ENCODE results near the gene UNC93B1.

The UNC93B1 gene

DNA sequence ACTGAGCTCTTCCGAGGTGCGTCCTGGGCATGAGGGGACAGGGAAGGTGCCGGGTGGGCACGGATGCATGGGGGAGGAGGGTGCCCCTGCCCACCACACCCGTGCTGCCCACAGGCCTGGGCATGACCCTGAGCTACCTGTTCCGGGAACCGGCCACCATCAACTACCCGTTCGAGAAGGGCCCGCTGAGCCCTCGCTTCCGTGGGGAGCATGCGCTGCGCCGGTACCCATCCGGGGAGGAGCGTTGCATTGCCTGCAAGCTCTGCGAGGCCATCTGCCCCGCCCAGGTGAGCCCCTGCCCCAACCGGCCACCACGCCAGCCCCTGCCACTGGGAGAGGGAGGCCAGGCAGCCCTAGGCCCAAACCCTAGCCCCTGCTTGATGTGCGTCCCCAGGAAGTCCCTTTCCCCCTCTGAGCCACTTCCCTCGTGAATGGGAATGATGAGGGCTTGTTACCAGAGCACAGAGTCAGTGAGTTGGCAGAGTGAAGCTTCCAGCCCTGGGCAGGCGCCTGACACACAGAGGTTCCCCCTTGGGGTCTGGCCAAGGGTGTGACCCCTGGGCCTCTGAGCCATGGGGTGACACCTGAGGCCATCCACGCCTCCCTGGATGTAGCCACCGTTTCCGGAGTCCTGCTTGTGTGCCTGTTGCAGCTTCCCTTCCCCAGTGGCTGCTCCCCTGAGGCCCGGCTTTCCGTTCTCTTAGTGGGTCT, 29.3 kb upstream of the UNC93B1 start:
- TF ChIP-seq, protein P1, sequence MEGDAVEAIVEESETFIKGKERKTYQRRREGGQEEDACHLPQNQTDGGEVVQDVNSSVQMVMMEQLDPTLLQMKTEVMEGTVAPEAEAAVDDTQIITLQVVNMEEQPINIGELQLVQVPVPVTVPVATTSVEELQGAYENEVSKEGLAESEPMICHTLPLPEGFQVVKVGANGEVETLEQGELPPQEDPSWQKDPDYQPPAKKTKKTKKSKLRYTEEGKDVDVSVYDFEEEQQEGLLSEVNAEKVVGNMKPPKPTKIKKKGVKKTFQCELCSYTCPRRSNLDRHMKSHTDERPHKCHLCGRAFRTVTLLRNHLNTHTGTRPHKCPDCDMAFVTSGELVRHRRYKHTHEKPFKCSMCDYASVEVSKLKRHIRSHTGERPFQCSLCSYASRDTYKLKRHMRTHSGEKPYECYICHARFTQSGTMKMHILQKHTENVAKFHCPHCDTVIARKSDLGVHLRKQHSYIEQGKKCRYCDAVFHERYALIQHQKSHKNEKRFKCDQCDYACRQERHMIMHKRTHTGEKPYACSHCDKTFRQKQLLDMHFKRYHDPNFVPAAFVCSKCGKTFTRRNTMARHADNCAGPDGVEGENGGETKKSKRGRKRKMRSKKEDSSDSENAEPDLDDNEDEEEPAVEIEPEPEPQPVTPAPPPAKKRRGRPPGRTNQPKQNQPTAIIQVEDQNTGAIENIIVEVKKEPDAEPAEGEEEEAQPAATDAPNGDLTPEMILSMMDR (IDR thresholded peaks at IDR 0.05) = no peak
- H3K4me3 ChIP-seq = no peak overlapping the region
- no peak overlapping the region for H3K27ac ChIP-seq
- no peak for DNase-seq (ENCODE audit: low spot score)

DNA sequence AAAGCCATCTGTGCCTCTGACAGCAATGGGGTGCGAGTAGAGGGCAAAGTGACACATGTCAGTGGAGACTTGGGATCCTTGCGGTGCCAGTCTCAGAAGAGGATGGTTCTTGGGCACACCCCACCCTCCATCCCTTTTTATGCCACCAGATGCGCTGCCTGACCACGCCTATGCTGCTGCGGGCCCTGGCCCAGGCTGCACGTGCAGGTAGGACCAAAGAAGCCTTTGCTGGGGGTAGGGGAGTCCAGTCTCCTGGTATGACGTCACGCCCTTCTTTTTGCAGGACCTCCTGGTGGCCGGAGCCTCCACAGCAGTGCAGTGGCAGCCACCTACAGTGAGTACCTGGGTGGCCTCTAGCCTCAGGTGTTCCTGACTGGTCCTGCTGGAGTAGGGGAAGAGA, 28.1 kb upstream of the UNC93B1 start:
- DNase-seq (ENCODE audit: low spot score) = no peak
- TF ChIP-seq, protein P1 (IDR thresholded peaks at IDR 0.05) = no peak
- Histone ChIP-seq H3K4me3 (no peak overlapping the region), H3K27ac (no peak overlapping the region)

DNA sequence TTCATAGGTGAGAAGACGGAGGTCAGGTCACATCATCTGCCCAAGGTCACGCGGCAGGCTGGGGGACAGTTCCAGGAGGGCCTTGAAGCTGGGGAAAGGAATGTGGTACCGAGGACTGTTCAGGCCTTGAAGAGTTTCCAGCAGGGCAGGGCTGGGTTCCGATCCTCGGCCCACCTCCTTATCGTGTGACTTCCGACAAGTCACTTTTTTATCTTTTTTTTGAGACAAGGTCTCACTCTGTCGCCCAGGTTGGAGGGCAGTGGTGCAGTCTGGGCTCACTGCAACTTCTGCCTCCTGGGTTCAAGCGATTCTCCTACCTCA, 27.2 kb upstream of the UNC93B1 start:
- peak overlapping the region; percentile 47 to 93 for H3K27ac ChIP-seq
- TF ChIP-seq, protein P1 (IDR thresholded peaks at IDR 0.05) = no peak
- H3K4me3 ChIP-seq = peak overlapping the region; percentile 88
- DNase-seq (ENCODE audit: low spot score) = no peak

DNA sequence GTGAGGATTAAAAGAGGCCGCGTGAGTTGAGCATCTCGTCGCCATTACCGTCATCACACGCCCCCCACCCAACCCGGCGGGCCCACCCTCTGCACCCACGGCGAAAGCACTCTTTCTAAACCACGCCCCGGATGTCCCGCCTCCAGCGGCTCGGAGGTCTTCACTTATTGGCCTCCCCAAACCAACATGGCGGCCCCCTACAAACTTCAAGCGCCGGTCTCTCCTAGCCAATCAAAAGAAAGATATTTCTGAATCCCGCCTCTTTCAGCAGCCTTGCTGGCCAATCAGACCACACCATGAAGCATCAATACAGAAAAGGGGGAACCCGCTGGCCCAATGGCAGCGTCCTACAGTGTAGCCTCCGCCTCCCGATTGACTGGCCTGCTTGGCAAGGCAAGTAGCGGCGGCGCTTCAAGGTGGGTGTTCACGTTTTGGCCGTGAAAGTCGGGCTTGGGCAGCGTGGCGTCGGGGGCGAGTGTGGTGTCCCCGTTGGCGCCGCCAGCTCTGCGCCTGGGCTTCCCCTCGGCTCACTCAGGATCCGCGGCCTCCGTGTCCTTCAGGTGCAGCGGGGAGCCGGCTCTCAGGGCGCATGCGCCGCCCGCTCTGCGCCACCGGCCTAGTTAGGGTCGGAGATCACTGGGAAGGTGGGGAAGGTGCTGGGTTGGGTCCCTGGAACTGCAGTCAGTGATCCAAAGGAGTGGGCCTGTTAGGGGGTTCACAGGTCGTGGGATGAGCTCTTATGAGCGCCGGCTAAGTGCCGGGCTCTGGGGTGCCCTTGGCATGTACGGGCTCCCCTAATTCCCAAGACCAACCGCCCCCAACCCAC, 26.6 kb upstream of the UNC93B1 start, which contains the start of gene NDUFS8:
Gene NDUFS8, plus strand, starts transcription at position 364 of the 826 bp plus-strand sequence. CDS start 1,471 bp downstream, outside the sequence.
- TF ChIP-seq, protein P1 (IDR thresholded peaks at IDR 0.05) = no peak
- H3K27ac ChIP-seq = peak within 1 kb of the TSS; percentile 47 to 93
- peak; percentile 98 for DNase-seq (ENCODE audit: low spot score)

DNA sequence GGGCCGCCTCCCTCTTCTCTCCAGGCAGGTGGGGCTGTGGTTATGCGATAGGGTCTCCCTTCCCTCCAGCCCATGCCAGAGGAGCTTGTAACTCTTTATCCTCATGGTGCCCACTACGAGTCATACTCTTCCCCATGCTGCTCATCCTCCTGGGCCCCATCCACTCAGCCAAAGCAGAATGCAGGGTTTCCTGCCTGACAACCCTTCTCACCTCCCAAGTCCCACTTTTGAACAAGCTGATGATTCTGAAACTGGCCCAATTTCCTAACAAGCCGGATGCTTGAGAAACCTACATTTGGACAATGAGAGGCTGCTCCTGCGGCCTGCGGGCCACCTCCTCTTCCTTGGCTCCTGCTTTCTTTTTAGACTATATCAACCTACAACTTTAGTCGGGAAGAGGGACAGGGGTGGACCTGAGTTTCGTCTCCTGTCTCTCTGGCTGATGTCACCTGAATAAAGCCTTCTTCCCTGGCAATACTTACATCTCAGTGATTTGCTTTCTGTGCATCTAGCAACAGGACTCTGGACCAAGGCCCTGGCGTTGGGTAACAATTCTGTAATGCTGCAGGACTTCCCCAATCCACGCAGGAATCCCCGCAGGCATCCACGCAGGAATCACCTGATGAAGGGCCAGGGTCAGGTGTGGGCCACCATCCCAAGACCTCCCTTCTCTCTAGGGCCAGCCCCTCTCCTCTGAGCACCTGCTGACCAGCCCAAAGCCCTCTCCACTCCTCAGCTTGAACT, 25.1 kb upstream of the UNC93B1 start:
- H3K27ac ChIP-seq = no peak overlapping the region
- TF ChIP-seq, protein P1 (IDR thresholded peaks at IDR 0.05) = no peak
- no peak overlapping the region for H3K4me3 ChIP-seq
- no peak for DNase-seq (ENCODE audit: low spot score)

More for the DNA sequence above, 26.6 kb upstream of the UNC93B1 start, which contains the start of gene NDUFS8:
- H3K4me3 ChIP-seq = peak within 1 kb of the TSS; percentile 88

DNA sequence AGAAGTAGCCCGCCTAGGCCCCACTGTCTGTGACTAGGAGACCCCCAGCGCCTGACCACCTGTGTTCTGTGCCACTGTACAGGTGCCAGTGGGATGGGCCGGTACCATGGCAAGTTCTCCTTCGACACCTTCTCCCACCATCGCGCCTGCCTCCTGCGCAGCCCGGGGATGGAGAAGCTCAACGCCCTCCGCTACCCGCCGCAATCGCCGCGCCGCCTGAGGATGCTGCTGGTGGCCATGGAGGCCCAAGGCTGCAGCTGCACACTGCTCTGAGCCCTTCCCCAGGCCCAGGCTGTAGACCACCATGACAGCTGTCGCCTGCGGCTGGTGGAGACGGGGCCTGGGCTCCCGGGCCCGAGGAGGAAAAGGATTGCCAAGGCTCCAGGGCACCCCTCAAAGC, 23.8 kb upstream of the UNC93B1 start:
- TF ChIP-seq, protein P1 (IDR thresholded peaks at IDR 0.05) = no peak
- Histone ChIP-seq H3K4me3 (no peak overlapping the region), H3K27ac (peak overlapping the region in 1 of 2 donors; percentile 22)
- no peak for DNase-seq (ENCODE audit: low spot score)
